AG04450 (cell line): Measurements from ENCODE around the gene CISD3. TPM values are rescaled to one million over a fixed set of nuclear protein-coding genes. Genes with fewer than 3 reads are reported as not detected.

Experiments used
- CTCF ChIA-PET: fragments of 300-600, 350-600 bp; formaldehyde crosslinking; extraction: SDS; loops from one replicate; lab custom pipeline; 2022; ENCODE audit warnings: antibody characterized with exemption, inconsistent platforms; lab: Charles Lee
- POLR2A ChIA-PET: fragments of 350-600 bp; formaldehyde crosslinking; extraction: SDS; loops from one replicate; lab custom pipeline; 2021; ENCODE audit warnings: antibody characterized with exemption, inconsistent platforms; lab: Yijun Ruan, JAX
- DNase-seq: peaks from one replicate; pipeline ENCODE4 v3.0.0-alpha.2; 2011; ENCODE audit warnings: low read depth, low spot score
- H3K27ac ChIP-seq: one replicate; pipeline ENCODE4 v1.5.1; 2012; ENCODE audit warnings: low read depth, low read length, control low read depth
- H3K27me3 ChIP-seq: one replicate; pipeline ENCODE4 v1.6.0; 2012; ENCODE audit warnings: low read length; ENCODE audit not compliant: control insufficient read depth, insufficient read depth
- H3K4me3 ChIP-seq: 2 replicates; pipeline ENCODE4 v1.5.1; 2011; ENCODE audit warnings: mild to moderate bottlenecking, low read depth, low read length, control low read depth
- H3K9me3 ChIP-seq: 2 replicates; pipeline ENCODE4 v1.5.1; 2012; ENCODE audit warnings: low read length; ENCODE audit not compliant: control insufficient read depth, insufficient read depth
- CTCF ChIP-seq: IDR thresholded peaks from 2 replicates; pipeline ENCODE4 v1.5.1; 2011; ENCODE audit warnings: low read depth, low read length, control low read depth, inconsistent platforms
- polyA plus RNA-seq: library from polyadenylated mRNA; depleted of rRNA; stranded (reverse); fragments of >200 nt; gene quantifications from 2 replicates; pipeline ENCODE4 v1.2.3, GENCODE V29; 2011

CISD3 gene
- polyA plus RNA-seq, 1 experiment = 6.5 TPM

GRCh38 chr17:38727736-38728135 is 2.4 kb upstream of the CISD3 start:
- POLR2A ChIA-PET = no interaction called here

GRCh38 chr17:38728290-38728831 is 1.8 kb upstream of the CISD3 start:
- no peak for TF ChIP-seq CTCF
- no peak for DNase-seq
- Histone ChIP-seq H3K27ac (no peak overlapping the region), H3K9me3 (no peaks in the 10 kb centered on the region; the same call in 1 of the 2 replicates), H3K4me3 (no peak overlapping the region), H3K27me3 (no peaks in the 10 kb centered on the region)
- CTCF ChIA-PET = interaction anchor here (0.9 kb wide), 2 partner anchors 23 to 60 kb away, joined by 3 read pairs; partner anchors contain the start of gene MLLT6
- POLR2A ChIA-PET = interaction anchor here (0.5 kb wide), 1 partner anchor 94 kb away, joined by 6 read pairs; no protein-coding TSS in a partner anchor

More at GRCh38 chr17:38727736-38728135, 2.4 kb upstream of the CISD3 start:
- no peaks in the 10 kb centered on the region; the same call in 1 of the 2 replicates for H3K9me3 ChIP-seq
- no peak for DNase-seq
- no peak for TF ChIP-seq CTCF
- CTCF ChIA-PET = interaction anchor here (1.2 kb wide), 1 partner anchor 8 kb away, joined by 3 read pairs; no protein-coding TSS in a partner anchor
- no peak overlapping the region for H3K4me3 ChIP-seq
- H3K27me3 ChIP-seq = no peaks in the 10 kb centered on the region
- H3K27ac ChIP-seq = no peak overlapping the region

GRCh38 chr17:38729368-38729885 is 714 bp upstream of the CISD3 start:
- TF ChIP-seq CTCF = no peak
- no peak for DNase-seq
- peak overlapping the region; percentile 63 for H3K4me3 ChIP-seq
- no peaks in the 10 kb centered on the region; the same call in 1 of the 2 replicates for H3K9me3 ChIP-seq
- H3K27ac ChIP-seq = no peak overlapping the region
- ChIA-PET POLR2A (no interaction called here), CTCF (interaction anchor here (0.6 to 0.9 kb wide), 4 partner anchors 24 to 58 kb away, joined by 3 to 6 read pairs (median 4); partner anchors contain the start of gene MLLT6)
- no peaks in the 10 kb centered on the region for H3K27me3 ChIP-seq

- Histone ChIP-seq H3K9me3 (no peaks in the 10 kb centered on the region; the same call in 1 of the 2 replicates), H3K27ac (peak overlapping the region; percentile 65), H3K4me3 (peak overlapping the region; percentile 76), H3K27me3 (no peaks in the 10 kb centered on the region)
- POLR2A ChIA-PET = interaction anchor here (0.7 kb wide), 1 partner anchor 21 kb away, joined by 4 read pairs; the partner anchor contains the start of gene PSMB3
- CTCF ChIA-PET = interaction anchor here (0.6 to 1.4 kb wide), 2 partner anchors 14 to 22 kb away, joined by 3 to 5 read pairs; no protein-coding TSS in a partner anchor
- TF ChIP-seq CTCF = no peak
- no peak for DNase-seq
These were observed 612 bp downstream of the CISD3 start for GRCh38 chr17:38730526-38731379.
